Renal cortex interstitium (tissue), 11 donors: ENCODE measurements around the gene TBX2. TPM values are rescaled to one million over a fixed set of nuclear protein-coding genes. Genes with fewer than 3 reads are reported as not detected.
A peak's percentile ranks its signal among the peaks of the same experiment; 100 is the strongest.

Source experiments
- DNase-seq, 11 donors: peaks; one replicate each; pipeline ENCODE4 v3.0.0-alpha.2; 2013; ENCODE audit warnings: low read depth in 9 of 11, low spot score in 4 of 11; ENCODE audit errors: extremely low read depth in 1 of 11
- polyA plus RNA-seq, 3 donors: library from polyadenylated mRNA; unstranded; fragments of 120-200 nt; gene quantifications; one replicate each; pipeline ENCODE4 v1.2.1, GENCODE V29; 2013; ENCODE audit not compliant: insufficient read length in 3 of 3

The TBX2 gene
- polyA plus RNA-seq, 3 donors = 57.3 to 112 (median 99.3) TPM

DNA sequence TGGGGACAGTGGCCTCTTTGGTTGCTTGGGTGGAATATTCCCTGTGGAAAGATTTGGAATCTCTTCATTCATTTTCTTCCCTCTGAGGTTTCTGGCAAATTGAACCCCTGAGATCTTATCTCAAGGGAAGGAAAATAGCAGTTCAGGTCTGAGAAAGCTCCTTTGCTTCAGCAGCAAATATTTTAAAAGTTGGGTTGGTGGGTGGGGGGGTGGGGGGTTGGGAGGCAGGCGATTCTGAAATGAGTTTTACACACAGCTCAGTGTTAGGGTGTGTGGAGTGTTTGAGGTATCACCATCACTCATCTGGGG lies 6.8 kb downstream of the TBX2 start:
- no peak for DNase-seq

DNA sequence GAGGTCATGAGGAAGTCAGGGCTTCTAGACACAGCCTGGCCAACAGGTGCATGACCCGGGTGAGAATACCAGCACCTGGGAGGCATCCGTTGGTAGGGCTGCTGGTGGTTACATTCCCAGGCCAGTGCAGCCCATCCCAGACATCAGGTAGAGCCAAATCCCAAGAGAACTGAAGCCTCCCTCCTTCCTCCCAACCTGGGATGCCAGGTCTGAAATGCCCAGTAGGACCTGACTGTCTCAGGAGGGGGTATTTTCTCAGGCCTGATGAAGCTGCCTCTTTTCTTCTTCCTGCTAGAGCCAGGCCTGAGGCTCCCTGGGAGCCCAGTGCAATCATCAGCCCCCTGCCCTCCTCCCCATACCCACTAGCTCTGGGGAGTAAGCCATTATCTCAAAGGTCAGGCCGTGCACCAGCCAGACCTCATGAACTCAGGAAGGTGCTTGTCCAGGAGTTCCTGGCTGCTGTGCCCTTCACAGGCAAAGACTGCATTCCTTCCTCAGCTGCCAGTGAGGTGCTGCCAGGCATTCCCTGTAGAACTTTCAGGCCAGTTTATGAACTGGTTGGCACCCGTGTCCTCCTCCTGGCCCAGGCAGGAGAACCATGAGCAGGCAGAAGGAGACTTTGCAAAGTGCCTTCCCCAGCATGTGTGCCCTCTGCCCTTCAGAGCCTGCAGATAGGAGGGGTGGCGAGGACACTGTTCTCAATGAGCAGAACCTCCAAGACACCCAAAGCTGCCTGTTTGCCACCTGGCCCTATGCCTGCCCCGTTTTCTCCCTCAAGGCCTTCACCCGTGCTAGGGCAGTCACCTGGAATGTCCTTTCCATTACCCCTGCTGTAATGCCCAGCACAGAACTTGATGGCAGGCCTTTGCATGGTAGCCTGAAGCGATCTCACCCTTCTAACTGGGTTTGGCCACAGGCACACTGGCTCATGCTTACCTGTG lies 7.6 kb downstream of the TBX2 start:
- DNase-seq = no peak

GRCh38 chr17:61408151-61409041 lies 8.8 kb downstream of the TBX2 start:
- DNase-seq = no peak

DNA sequence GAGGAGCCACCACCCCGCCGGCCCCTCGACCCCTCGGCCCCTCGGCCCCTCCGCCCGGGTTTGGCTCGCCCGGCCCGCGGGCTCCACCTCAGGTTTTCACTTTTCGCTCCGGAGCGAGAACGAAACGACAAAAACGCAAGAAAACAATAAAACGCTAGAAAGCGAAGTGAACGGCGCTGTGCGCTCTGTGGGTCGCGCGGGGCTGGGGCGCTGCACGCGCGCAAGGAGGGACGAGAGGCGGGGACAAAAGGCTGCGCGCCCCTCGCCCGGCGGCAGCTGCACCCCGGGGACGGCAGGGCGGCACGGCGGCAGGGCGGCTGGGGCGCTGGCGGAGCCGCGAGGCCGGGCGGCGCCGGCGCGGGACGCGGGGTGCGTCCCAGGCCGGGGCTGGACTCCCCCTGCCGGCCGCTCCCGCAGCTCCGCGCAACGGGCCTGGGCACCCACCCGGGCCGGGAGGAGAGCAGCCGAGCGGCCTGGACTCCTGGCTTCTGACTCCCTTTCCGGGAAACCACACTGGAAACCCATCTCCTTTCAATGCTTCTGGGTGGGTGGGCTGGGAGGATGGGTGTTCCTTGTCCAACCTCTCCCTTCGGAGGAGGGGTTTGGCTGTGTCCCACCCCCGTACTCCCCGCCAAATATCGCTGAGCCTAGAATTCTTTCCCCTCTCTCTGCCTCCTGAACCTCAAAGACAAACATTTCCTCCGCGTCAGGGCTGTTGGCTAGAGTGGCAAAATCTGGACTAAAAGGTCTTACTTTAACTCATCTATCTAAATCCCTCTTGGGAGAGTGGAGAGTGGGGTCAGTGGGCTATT lies 9.9 kb downstream of the TBX2 start:
- DNase-seq = no peak

- DNase-seq = peak in 3 of 11 donors; percentile 80 to 83 (median 82)
Observed at GRCh38 chr17:61410141-61411010, 10.7 kb downstream of the TBX2 start.

DNA sequence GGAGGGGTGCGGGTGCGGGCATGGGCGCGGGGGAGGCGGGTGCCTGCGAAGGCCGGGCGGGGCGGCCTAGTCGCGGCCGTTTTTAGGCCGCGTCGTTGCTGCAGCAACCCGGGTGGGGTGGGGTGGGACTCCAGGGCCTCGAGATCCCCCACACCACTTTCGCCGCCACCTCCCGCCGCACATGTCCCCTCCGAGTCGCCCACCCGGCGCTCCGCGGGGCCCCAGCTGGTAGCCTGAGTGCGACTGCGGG lies 11.3 kb downstream of the TBX2 start:
- DNase-seq = no peak

DNA sequence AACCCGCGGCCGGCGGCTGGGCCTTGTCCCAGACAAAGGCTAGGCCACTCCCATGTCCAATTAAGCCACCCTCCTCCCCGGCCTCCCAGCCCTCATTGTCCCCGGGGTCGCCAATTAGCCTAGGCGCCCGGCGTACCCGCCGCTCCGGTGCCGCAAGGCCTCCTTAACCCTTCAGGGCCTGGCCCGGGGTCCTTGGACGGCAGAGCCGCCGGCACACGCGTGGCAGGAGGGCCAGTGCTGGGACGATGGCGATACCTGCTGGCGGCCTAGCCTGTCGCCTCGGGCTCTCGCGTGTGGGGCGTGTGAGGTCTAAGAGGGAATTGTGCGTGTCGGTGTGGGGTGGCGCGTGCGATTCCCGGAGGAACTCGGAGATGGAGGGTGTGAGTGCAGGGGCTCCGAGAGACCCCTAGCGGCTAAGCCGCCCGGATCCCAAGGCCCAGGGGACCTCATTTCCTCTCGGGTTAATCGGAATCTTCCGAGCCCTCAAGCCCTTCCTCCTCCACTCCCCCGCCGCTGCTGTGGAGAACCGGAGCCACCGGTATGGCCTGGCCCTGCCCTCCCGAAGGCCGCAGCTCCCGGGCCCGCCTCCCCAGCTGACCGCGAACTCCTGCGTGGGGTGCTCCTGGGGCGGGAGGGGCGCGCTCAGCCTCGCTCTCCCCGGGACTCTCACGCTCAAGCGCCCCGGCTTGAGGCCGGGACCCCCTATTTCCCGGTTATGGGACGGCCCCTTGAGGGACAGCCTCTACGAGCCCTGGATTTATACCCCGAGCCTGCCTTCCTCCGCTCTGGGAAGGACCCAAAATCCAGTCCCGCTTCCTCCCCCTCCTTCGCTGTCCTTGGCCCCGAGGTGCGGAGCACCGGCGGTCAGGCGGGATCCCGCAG lies 11.9 kb downstream of the TBX2 start:
- DNase-seq = no peak

DNA sequence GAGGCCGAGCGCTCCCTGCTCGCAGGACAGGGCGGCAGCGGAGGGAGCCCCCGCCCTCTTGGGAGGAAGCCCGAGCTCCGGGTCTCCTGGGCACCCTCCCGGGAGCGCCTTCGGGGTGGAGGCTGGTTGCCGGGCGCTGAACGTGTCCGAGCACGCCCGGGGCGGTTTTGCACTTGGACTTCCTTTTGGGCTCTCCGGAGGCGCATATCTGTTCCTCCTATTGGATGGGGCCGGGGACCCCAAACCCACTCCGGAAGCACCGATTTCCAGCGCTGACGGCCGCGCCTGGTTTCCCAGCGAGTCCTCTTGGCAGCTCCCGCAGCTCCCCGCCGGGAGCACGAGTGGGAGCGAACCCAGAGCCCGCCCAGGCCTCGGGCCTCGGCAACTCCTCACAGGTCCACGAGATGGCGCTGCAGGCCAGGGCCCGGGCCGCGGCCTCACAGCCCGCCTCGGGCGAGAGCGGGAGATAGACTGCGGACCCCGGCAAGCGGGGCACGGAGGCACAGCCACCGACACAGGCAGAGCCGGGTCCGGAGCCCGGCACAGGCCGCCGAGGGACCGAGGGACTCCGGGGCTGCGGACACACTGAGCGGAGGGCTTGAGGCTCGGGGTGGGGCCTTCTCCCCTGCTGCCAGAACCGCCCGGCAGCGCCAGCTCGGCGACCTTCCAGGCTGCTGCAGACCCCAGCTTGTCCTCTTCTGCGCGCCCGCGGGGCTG lies 12.7 kb downstream of the TBX2 start:
- DNase-seq = peak in 4 of 11 donors; percentile 77 to 86 (median 81)

DNA sequence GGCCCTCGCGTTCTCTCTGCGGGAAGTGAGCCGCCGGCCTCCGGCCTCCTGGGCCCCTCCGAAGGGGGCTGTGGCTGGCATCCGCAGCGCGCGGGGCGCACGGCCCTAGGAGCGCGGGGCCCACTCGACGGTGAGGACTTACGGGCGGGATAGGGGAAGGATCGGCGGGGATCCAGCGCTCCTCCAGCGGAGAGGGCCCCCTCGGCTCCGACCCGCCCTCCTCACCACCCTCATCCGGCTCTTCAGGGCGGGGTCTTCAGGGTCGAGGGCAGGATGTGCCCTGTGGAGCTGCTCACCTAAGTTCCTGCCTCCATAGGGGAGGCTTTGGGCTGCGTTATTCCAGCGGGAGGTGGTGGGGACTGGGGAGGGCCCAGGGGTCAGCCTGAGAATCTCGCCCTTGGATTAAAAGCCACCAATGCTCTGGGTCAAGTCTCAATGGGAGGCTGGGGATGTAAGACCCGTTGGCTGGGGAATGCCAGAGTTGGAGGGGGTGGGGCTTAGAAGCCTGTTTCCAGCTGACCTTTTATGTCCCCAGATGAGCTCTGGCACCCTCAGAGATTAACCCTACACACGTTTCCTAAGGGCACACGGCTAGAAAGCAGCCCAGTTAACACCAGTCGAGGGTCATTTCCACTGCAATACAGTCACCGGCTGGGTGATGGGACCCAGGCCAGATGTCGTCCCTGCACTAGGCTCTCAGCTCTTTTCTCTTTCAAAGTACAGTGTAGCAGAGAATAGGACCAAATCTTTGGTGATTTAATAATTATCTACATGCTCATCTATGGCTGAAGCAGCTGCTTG lies 13.4 kb downstream of the TBX2 start:
- DNase-seq = no peak

- no peak for DNase-seq
Observed at GRCh38 chr17:61413661-61414126, 14.1 kb downstream of the TBX2 start.

DNA sequence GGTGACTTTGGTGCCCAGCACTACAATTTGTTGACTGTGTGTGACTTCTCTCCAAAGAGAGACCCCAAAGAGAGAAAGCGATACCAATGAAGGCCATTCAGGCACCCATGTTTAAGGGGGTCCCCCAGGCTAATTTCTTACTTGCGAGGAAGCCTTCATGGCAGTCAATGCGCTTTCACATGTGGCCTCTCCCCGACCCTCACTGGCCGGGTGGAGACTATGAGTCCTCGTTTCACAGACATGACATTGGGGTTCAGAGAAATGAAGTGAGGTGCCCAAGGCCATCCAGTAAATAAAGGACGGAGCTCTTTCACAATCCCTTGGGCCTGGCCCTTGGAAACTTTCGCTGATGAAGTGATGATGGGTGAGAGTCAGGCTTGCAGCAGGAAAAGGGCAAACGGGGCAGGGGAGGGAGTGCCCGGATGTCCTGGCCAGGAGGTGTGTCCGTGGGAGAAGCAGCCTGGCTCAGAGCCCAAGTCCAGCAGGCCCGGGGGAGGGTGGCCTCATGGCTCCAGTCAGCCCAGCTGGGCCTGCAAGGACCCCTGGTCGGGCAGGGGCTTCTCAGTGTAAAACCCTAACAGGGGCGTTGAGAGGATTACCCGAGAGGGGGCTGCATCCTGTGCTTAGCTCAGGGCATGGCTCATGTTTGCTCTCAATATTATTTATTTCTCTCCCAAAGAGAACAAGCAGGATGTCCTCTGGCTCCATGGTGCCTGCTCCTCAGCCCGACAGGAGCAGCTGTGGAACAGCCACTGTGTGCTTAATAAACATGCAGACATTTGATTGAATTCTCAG lies 14.7 kb downstream of the TBX2 start:
- no peak for DNase-seq

DNA sequence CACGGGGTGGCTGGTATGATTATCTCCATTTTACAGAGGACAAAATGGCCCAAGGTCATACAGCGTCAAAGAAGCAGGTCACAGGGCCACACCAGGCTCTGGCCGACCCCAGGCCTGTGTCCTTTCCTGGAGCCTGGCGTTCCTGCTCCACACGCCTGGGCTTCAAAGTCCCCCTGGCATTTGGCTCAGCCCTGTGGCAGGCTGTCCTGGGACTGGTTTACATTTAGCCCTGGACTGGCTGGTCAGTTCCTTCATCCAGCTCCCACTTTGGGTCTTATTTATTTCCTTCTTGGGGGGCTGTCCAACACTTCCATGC lies 15.3 kb downstream of the TBX2 start:
- no peak for DNase-seq

- DNase-seq = no peak
Observed at GRCh38 chr17:61415374-61416210, 15.9 kb downstream of the TBX2 start.

GRCh38 chr17:61416211-61416539 lies 16.5 kb downstream of the TBX2 start:
- DNase-seq = no peak
